ENCODE results near the gene NAMPT. TPM values are rescaled to one million over a fixed set of nuclear protein-coding genes. Genes with fewer than 3 reads are reported as not detected.

Gene NAMPT
- total and polyA plus RNA-seq, 9 of the 15 experiments (the other 6 are each of a cell fraction or from before 2014, with no cell fraction given), result 41.1 to 160 (median 106) TPM

DNA sequence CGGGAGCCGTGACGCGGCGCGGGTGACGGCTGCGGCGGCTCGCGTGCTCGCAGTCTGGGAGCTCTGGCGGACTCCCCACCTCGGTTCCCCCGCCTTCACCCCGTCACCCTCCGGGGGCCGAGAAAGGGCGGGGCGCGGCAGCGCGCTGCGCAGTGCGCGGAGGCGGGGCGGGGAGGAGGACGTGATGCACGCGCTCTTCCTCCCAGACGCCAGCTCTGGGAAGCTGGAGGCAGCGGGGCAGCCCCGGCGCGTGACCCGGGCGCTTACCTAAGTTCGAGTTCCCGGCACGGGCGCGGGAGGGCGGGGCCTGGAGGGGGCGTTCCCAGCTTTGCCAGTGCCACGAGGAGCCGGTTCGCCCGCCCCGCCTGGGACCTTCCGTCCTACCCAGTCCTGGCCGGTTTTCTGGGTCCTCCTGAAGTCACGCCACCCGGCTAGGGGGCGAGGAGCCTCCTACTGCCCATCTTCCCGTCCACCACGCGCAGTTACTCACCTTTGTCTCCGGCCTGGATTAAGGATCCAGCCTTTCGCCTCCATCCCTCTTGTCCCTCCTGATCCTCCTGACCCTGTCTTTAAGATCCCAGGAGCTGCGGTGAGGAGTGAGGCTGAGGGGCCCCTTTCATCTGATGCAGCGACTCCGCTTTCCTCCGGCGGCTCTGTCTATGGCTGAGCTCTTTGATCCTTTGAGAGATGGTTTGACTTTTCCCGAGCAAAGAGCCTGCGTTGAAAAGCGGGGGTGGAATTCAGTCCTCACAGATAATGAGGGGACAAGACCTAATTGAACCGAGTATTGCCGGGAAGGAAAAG, 470 bp upstream of the NAMPT start (continued):
- TF ChIP-seq, protein P1, sequence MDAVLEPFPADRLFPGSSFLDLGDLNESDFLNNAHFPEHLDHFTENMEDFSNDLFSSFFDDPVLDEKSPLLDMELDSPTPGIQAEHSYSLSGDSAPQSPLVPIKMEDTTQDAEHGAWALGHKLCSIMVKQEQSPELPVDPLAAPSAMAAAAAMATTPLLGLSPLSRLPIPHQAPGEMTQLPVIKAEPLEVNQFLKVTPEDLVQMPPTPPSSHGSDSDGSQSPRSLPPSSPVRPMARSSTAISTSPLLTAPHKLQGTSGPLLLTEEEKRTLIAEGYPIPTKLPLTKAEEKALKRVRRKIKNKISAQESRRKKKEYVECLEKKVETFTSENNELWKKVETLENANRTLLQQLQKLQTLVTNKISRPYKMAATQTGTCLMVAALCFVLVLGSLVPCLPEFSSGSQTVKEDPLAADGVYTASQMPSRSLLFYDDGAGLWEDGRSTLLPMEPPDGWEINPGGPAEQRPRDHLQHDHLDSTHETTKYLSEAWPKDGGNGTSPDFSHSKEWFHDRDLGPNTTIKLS (IDR thresholded peaks at IDR 0.05; ENCODE audit: borderline replicate concordance, low read depth), result peak; percentile 74
- TF ChIP-seq RBM34 (IDR thresholded peaks at IDR 0.05; ENCODE audit: borderline replicate concordance, insufficient read depth, low read length), result 0 out of 2 replicates have a peak, but pooled peaks have one; percentile 45
- TF ChIP-seq NR2F6 (CRISPR knock-in tag; IDR thresholded peaks at IDR 0.05), result no peak
- TF ChIP-seq BHLHE40 (IDR thresholded peaks at IDR 0.05; ENCODE audit: low read length), result peak; percentile 98
- peak; percentile 83 for TF ChIP-seq PRDM10 (IDR thresholded peaks at IDR 0.05; ENCODE audit: partially characterized antibody)
- TF ChIP-seq, protein P2, sequence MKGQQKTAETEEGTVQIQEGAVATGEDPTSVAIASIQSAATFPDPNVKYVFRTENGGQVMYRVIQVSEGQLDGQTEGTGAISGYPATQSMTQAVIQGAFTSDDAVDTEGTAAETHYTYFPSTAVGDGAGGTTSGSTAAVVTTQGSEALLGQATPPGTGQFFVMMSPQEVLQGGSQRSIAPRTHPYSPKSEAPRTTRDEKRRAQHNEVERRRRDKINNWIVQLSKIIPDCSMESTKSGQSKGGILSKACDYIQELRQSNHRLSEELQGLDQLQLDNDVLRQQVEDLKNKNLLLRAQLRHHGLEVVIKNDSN (CRISPR knock-in tag; IDR thresholded peaks at IDR 0.05), result peak; percentile 91
- peak; percentile 16; the same call in 1 of the 2 replicates for TF ChIP-seq TCF3 (CRISPR knock-in tag; IDR thresholded peaks at IDR 0.05)
- TF ChIP-seq ERF (CRISPR knock-in tag; IDR thresholded peaks at IDR 0.05), result peak; percentile 60; the same call in 1 of the 2 replicates
- TF ChIP-seq, protein P3, sequence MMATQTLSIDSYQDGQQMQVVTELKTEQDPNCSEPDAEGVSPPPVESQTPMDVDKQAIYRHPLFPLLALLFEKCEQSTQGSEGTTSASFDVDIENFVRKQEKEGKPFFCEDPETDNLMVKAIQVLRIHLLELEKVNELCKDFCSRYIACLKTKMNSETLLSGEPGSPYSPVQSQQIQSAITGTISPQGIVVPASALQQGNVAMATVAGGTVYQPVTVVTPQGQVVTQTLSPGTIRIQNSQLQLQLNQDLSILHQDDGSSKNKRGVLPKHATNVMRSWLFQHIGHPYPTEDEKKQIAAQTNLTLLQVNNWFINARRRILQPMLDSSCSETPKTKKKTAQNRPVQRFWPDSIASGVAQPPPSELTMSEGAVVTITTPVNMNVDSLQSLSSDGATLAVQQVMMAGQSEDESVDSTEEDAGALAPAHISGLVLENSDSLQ (IDR thresholded peaks at IDR 0.05), result peak; percentile 82
- TF ChIP-seq FOXM1 (IDR thresholded peaks at IDR 0.05; ENCODE audit: low read depth), result no peak
- peak; percentile 44; the same call in 1 of the 2 replicates for TF ChIP-seq FOXM1 (CRISPR knock-in tag; IDR thresholded peaks at IDR 0.05; ENCODE audit: low read depth)
- TF ChIP-seq OTX1 (CRISPR knock-in tag; IDR thresholded peaks at IDR 0.05), result 0 out of 2 replicates have a peak, but pooled peaks have one; percentile 72
- no peak for TF ChIP-seq ARID2 (IDR thresholded peaks at IDR 0.05)
- TF ChIP-seq TEAD2 (tag; IDR thresholded peaks at IDR 0.05), result no peak
- peak; percentile 79 for TF ChIP-seq ZNF175 (CRISPR knock-in tag; IDR thresholded peaks at IDR 0.05; ENCODE audit: low read depth)
- no peak for TF ChIP-seq DMBX1 (CRISPR knock-in tag; IDR thresholded peaks at IDR 0.05; ENCODE audit: borderline replicate concordance)
- no peak; the same call in 1 of the 2 replicates for TF ChIP-seq HCFC1 (IDR thresholded peaks at IDR 0.05; ENCODE audit: low read depth, low read length)
- no peak for TF ChIP-seq PTBP1 (IDR thresholded peaks at IDR 0.05; ENCODE audit: low read depth, low read length)

Data from K562 (cell line).